Measurements from ENCODE around the gene MAPK7.

The MAPK7 gene

GRCh38 chr17:19381741-19382444 is 3.6 kb downstream of the MAPK7 start:
- no peak for DNase-seq

GRCh38 chr17:19382531-19383444 is 4.5 kb downstream of the MAPK7 start:
- no peak for DNase-seq

- DNase-seq = no peak
Observed at GRCh38 chr17:19383681-19384470, 5.6 kb downstream of the MAPK7 start.

DNA sequence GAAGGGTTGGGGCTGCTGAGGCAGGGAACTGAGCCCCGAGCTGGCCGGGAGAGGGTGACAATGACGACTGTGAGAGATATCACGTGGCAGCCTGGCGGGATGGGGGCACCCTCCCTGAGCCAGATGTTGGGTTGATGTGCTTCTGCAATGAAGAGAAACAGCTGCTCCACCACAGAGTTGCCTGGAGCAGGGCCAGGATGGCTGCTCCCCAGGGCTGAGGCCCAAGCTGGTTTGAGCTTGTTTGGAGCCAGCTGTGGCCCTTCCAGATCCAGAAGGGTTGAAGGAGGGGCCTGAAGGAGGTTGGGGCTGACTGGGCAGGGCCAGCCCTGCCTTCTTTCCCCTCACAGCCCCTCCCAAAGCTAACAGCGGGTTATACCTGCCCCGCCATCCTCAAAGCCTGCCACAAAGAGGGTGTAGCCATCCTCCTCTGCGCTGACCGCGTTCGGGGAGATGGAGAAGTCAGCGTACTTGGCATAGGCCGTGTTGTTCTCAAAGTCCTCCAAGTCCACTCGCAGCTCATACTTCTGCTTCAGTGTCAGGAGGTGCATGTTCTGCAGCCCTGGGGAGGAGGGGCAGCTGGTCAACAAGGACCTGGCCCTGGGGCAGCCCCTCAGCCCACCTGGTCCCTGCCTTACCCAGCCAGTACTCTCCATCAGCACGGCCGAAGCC is 6.6 kb downstream of the MAPK7 start:
- no peak for DNase-seq

- DNase-seq = no peak
Observed at GRCh38 chr17:19385521-19385983, 7.3 kb downstream of the MAPK7 start.

GRCh38 chr17:19386051-19386929 is 8.0 kb downstream of the MAPK7 start:
- peak; percentile 8 for DNase-seq

DNA sequence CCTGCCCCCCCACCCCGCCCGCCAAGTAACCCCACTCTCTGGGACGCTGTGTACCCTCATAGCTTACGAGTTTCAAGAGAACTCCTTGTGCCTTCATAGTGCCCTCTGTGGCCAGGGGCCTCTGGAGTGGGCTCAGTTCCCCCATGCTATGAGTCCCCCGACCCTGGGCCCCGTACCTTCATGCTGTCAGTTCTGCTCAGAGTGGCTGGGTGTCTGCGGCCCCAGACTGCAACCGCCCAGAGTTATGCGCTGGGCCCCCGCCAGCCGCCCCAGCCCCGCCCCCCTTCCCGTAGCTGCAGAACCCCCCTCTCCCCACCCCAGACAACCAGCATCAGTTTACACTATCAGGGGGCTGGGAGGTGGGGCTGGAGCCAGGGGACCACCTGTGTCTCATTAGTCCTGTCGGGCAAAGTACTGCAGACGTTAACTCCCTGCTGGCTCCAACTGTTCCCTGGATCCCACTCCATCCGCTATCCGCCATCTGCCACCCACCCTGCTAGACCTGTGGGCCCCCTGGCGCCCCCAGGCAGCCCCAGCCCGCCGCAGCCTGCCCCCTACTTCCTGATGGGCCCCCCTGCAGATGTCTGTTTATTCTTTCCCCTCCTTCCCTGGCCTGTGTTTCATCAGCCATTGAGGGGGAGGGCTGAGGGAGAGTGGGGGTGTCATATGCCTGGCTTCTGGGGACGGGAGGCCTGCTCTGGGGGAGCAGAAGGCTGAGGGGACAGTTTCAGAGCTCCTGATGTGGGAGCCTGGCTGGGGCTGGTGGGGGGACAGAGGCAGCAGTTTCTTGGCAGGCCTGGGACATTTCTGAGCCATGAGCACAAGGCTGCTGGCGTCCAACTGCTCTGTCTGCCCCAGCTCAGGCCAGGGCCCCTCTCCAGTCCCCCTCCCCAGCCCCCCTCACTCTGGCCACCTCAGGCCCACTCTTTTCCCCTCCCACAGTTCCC is 8.9 kb downstream of the MAPK7 start, which contains the start of gene MFAP4:
Gene MFAP4 (minus strand): TSS at position 217 of the 947 bp plus-strand sequence. CDS start 35 bp downstream, at position 182.
- no peak for DNase-seq

GRCh38 chr17:19387921-19388521 is 9.7 kb downstream of the MAPK7 start:
- DNase-seq = no peak

DNA sequence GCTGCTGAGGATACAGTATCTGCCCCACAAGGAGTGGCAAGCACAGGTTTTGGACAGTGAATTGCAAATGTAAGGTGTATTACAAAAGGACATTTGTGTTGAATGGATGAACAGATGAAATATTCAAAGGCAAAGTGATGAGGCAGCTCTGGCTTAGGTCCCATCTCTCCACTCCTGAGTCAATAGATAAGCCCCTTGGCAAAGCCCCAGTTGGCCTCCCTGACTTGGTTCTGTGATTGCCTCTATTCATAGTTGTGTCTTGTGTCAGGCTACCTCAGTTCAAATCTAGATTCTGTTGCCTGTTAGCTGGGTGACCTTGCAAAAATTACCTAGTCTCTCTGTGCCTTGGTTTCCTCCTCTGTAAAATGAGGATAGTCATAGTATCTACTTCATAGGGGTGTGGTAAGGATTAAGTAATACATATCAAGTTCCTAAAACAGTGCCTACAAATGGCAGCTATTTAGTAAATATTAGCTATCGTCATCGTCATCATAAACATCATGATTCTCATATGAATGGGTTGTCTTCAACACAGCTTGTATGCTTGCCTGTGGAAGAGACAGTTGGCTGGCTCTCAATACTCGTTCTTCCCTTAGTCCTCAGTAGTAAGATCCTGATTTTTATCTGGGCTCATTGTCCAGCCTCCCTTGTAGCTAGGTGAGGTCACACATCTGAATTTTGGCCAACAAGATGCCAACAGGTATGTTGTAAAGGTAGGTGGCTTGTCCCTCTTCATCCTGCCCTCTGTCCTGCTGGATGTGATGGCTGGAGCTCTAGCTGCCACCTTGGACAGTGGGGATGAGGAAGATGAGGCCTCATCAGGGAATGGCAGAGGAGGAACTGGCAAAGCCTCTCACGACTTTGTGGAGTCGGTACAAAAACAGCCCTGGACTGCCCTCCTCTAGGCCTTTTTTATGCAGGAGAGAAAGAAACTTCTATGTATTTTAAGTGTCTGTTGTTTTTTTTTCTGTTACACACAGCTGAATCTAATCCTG is 10.8 kb downstream of the MAPK7 start:
- DNase-seq = no peak

GRCh38 chr17:19390951-19391350 is 12.7 kb downstream of the MAPK7 start:
- no peak for DNase-seq

DNA sequence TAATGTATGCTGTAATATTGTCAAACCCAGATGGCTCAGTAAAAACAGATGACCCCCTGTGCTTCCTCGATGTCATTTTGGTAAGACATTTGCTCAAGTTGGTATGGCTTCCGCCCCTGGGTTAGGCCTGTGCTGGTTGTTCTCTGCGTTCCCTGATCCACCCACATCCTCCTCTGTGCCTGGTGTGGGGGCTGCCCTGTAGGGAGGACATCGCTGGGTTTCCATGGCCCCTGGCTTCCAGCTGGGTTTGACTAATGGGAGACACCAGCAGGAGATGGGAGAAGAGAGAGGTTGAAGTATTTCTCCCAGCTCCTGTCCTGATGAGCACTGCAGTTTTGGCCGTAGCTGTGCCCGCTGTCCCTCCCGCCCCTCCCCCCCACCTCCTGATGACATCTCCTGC is 13.1 kb downstream of the MAPK7 start:
- DNase-seq = no peak

DNA sequence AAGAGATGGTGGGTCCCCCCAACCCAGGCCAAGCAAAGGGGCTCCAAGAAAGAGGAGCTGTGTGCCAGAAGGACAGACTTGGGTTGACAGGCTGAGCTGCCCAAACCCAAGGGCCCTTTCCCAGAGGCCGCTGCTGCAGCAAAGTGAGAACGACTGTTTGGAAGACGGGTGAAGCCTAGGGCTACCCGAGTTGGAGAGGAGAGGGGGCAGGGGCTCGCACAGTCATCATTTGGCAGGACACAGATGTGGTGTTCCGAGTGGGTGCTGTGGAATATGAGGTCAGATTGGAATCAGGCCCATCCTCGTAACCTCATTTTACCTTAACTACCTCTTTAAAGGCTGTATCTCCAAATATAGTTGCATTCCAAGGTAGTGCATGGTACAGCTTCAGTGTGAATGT is 14.0 kb downstream of the MAPK7 start:
- no peak for DNase-seq

GRCh38 chr17:19397556-19398041 is 19.3 kb downstream of the MAPK7 start:
- no peak for DNase-seq

DNA sequence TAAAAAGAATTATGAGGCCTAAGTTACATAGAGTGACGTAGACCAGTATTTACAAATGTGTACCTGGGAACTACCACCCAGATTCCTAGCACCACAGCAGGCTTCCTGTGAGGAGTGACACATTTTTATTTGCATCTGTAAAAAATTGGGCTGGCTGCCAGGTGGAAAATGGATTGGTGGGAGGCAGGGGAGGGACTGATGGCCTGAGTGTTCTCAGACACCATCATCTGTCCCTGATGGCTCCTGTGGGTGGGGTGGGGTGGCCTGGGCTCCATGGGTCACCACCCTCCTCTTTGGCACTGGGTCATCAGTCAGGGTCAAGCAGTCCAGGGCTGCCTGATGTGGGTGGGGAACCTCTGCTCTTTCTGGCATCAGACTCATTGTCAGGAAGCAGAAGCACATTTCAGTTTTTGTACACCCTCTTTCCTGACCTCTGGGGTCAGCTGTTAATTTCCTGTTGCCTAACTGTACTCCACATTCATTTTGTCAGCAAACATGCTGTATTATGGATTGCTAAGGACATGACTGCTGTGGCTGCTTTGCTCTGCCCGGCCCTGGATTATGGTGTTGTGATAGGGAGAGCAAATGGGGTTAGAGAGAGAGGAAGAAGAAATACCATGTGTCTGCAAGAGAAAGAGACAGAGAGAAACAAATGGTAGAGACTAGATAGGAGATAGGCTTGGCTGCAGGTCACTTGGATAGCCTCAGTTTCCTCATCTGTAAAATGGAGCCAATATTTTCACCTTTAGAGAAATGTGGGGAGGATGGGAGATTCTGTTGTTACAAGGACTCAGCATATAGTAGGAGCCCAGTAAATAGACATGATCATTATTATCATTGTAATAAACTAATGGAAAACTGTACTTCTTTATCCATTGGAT is 20.2 kb downstream of the MAPK7 start:
- no peak for DNase-seq

GRCh38 chr17:19399750-19400450 is 21.6 kb downstream of the MAPK7 start:
- no peak for DNase-seq

DNA sequence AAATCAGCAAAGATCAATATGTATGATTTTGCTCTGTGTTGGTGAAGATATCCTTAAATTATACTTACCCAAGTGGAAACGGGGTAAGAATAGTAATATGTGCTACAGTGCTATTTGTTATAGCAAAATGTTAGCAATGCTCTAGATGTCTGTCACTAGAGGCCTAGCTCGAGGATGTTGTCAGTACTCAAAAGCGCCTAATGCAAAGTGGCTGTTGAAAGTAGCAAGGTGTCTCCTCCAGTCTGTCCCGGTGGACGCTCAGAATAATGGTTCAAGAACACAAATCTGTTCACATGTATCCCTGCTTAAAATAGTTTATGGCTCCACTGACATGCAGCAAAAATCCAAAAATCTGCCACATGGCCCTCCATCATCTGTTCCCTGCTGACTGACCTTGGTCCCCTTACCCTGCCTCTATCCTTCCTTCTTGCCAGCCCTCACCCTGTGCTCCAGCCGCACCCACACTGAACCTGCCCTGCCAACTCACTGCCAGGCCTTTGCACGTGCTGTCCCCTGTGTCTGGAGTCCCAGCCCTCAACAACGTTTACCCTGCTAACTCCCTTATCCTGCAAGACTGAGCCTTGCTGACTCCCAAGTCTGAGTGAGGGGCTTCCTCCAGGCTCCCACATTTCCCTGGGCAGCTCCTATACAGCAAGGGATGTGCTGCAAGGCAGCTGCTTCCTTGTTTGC is 23.2 kb downstream of the MAPK7 start:
- DNase-seq = no peak
